BLaER1 treated with 17β-estradiol and CSF1 and Interleukin-3, amounts not matched to agents 10 nM and 100 nM (cell line): ENCODE results near the gene WDR41.
"Not testable (repeated sequence)": the region's sequence is repeated elsewhere in the genome, so short reads cannot be mapped to it uniquely, and the experiment has no call there.

Experiments used
- H3K27ac ChIP-seq, 11 experiments: shearing (Covaris generic); formaldehyde crosslinking; 2 replicates each; pipeline ENCODE4 v1.8.1; 2022
- H3K27me3 ChIP-seq, 11 experiments: shearing (Covaris generic); formaldehyde crosslinking; 2 replicates each; pipeline ENCODE4 v1.8.1; 2022
- H3K36me3 ChIP-seq, 11 experiments: shearing (Covaris generic); formaldehyde crosslinking; 2 replicates each; pipeline ENCODE4 v1.8.1; 2022
- H3K4me1 ChIP-seq, 10 experiments: shearing (Covaris generic); formaldehyde crosslinking; 2 replicates each; pipeline ENCODE4 v1.8.1; 2022
- H3K4me2 ChIP-seq, 11 experiments: shearing (Covaris generic); formaldehyde crosslinking; 2 replicates each; pipeline ENCODE4 v1.8.1; 2022
- H3K4me3 ChIP-seq, 10 experiments: shearing (Covaris generic); formaldehyde crosslinking; 2 replicates each; pipeline ENCODE4 v1.8.1; 2022
- H3K9ac ChIP-seq, 11 experiments: shearing (Covaris generic); formaldehyde crosslinking; 2 replicates each; pipeline ENCODE4 v1.8.1; 2022
- H3K9me3 ChIP-seq, 11 experiments: shearing (Covaris generic); formaldehyde crosslinking; replicated peaks in 1 of 11; 2 replicates each; pipeline ENCODE4 v1.8.1; 2022
- H4K20me1 ChIP-seq, 11 experiments: shearing (Covaris generic); formaldehyde crosslinking; 2 replicates each; pipeline ENCODE4 v1.8.1; 2022
- Cebpa-rat ChIP-seq, 11 experiments: shearing (Covaris generic); IDR thresholded peaks; 2 replicates each; pipeline ENCODE4 v1.8.1; 2022

The WDR41 gene

DNA sequence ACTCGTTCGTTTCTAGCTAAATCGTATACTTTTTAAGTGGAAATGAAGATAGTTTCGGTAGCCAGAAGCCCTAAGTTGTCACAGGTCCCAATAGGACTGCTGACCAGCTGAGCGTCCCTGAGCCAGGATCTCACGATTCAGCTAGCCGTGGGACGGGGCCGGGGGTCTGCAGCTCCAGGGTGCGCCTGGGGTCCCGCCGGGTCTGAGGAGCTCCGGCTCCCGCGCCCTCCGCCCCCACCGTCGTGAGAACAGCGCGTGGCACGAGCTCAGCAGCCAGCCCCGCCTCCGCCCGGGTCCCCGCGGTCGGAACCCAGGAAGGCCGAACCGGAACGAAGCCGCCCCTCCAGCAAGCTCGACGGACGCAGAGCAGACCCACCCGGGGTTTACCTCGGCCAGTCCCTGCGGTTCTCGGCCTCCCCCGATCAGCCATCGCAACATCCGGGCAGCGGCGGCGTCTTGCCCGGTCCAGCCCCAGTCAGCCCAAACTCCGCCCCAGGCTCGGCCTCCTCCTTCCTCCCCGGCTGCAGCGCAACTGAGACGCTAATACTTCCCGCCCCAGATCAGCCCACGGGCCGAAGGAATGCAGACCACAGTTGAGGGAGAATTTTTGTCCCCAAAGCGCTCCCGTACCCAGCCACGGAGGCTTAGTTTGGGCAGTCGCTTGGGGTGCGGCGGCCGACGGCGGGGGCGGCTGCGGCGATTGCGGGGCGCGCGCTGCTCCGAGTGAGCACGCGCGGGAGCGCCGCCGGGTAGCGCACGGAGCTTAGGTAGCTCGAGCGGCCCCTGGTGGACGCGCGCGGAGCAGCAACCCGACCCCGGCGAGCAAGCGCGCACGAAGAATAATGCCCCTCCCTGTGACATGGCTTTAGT, at the start of gene WDR41:
WDR41 (minus strand) TSS at position 534 of the 870 bp plus-strand sequence; CDS start at position 438, 96 bp downstream.
- Histone ChIP-seq H3K4me1 (peaks cover 4 to 17% (median 12%) of the 10 kb centered on the region in 10 experiments; a peak in 18 of 20 replicates), H3K27me3 (no peaks in the 10 kb centered on the region; a peak in 1 of 22 replicates), H3K36me3 (peaks cover 10 to 24% (median 15%) of the 10 kb centered on the region in 11 experiments), H3K4me2 (peak within 1 kb of the TSS; percentile 74 to 92 (median 81)), H3K4me3 (peak within 1 kb of the TSS; percentile 75 to 98 (median 85)), H4K20me1 (peaks cover 0 to 15% (median 0%) of the 10 kb centered on the region in 11 experiments; a peak in 2 of 22 replicates), H3K9me3 (no peaks in the 10 kb centered on the region), H3K27ac (peak within 1 kb of the TSS; percentile 83 to 96 (median 92)), H3K9ac (peak within 1 kb of the TSS; percentile 85 to 95 (median 91))
- no peak for TF ChIP-seq Cebpa-rat (IDR thresholded peaks at IDR 0.05)

- no peaks in the 10 kb centered on the region for H3K36me3 ChIP-seq
- no peaks in the 10 kb centered on the region for H3K4me1 ChIP-seq
- no peaks in the 10 kb centered on the region for H3K27me3 ChIP-seq
- no peak for TF ChIP-seq Cebpa-rat (IDR thresholded peaks at IDR 0.05)
- H3K9me3 ChIP-seq: peaks cover 0 to 11% (median 7%) of the 10 kb centered on the region in 11 experiments; a peak in 14 of 22 replicates
- no peak overlapping the region for H3K4me3 ChIP-seq
- no peaks in the 10 kb centered on the region for H4K20me1 ChIP-seq
- H3K9ac ChIP-seq: no peak overlapping the region
- H3K4me2 ChIP-seq: no peak overlapping the region
- no peak overlapping the region for H3K27ac ChIP-seq
Measured at GRCh38 chr5:77531297-77531696, 39.2 kb upstream of the WDR41 start.

DNA sequence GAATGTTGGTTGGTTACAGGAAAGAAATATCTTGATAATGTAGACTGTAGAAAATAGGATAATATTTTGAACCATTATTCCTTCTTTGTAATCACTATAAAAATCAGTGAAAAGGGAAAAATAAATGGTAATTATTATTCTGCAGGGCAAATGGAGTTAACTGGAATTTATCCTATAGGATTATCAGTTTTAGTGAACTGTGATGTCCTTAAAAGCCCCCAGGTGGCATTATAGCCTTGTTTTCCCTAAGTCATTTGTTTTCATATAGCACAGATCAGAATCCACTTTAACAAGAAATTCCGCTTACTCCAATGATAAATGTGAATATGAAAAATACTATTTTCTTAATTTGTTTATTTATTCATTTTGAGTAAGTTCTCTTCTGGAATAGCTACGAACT, 26.2 kb upstream of the WDR41 start:
- no peak for TF ChIP-seq Cebpa-rat (IDR thresholded peaks at IDR 0.05)

DNA sequence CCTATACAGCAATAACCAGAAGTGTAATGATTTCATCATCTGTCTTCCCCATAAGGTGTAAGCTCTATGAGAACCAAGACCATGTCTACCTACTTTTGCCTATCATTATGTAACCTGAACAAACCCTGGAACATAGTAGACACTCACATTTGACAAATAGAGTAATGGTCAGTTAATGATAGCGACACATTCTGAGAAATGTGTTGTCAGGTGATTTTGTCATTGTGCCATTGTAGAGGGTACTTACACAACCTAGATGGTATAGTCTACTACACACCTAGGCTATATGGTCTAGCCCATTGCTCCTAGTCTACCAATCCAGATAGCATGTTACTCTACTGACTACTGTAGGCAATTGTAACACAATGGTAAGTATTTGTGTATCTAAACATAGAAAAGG, 22.3 kb upstream of the WDR41 start:
- H3K4me1 ChIP-seq: no peaks in the 10 kb centered on the region
- H3K9me3 ChIP-seq: peaks cover 0 to 9% (median 5%) of the 10 kb centered on the region in 11 experiments; a peak in 6 of 22 replicates
- TF ChIP-seq Cebpa-rat (IDR thresholded peaks at IDR 0.05): no peak
- no peak overlapping the region for H3K4me2 ChIP-seq
- H3K9ac ChIP-seq: no peak overlapping the region
- no peaks in the 10 kb centered on the region for H3K36me3 ChIP-seq
- H3K27ac ChIP-seq: no peak overlapping the region
- H3K27me3 ChIP-seq: no peaks in the 10 kb centered on the region
- no peaks in the 10 kb centered on the region for H4K20me1 ChIP-seq
- H3K4me3 ChIP-seq: no peak overlapping the region

More for the DNA sequence above, 26.2 kb upstream of the WDR41 start:
- Histone ChIP-seq H3K36me3 (no peaks in the 10 kb centered on the region), H4K20me1 (no peaks in the 10 kb centered on the region), H3K4me3 (no peak overlapping the region), H3K27me3 (no peaks in the 10 kb centered on the region), H3K9me3 (no peaks in the 10 kb centered on the region), H3K9ac (no peak overlapping the region), H3K4me2 (no peak overlapping the region), H3K4me1 (no peaks in the 10 kb centered on the region), H3K27ac (no peak overlapping the region)

DNA sequence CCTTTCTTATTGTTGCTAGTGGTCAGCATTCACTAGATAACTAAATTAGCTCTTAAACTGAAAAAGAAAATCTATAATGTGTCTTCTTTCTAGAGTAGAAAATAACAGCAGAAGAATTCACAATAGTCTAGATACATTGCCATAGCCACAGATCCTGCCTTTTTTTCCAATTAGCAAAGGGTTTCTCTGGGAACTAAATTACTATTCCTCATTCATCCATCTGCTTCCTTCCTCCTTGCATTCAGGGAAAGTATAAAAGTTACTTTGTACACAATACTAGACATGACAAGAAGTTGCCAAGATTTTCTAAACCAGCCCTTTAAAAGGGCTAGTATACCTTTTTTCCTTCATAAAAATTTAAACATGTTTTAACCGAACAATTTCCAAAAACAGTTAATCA, 21.2 kb upstream of the WDR41 start:
- H3K27me3 ChIP-seq: no peaks in the 10 kb centered on the region
- H3K27ac ChIP-seq: no peak overlapping the region
- no peak overlapping the region for H3K4me3 ChIP-seq
- no peak for TF ChIP-seq Cebpa-rat (IDR thresholded peaks at IDR 0.05)
- no peaks in the 10 kb centered on the region for H3K36me3 ChIP-seq
- H3K9me3 ChIP-seq: peaks cover 0 to 9% (median 5%) of the 10 kb centered on the region in 11 experiments; a peak in 6 of 22 replicates
- no peaks in the 10 kb centered on the region for H3K4me1 ChIP-seq
- H4K20me1 ChIP-seq: no peaks in the 10 kb centered on the region
- no peak overlapping the region for H3K9ac ChIP-seq
- H3K4me2 ChIP-seq: no peak overlapping the region

DNA sequence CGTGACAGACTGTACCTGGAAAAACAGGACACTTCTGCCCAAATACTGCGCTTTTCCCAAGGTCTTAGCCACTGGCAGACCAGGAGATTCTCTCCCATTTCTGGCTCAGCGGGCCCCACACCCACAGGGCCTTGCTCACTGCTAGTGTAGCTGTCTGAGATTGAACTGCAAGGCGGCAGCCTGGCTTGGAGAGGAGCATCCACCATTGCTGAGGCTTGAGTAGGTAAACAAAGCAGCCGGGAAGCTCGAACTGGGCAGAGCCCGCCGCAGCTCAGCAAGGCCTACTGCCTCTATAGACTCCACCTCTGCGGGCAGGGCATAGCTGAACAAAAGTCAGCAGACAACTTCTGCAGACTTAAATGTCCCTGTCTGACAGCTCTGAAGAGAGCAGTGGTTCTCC, 9.0 kb upstream of the WDR41 start:
- not testable (repeated sequence) for H3K9ac ChIP-seq, H3K4me3 ChIP-seq, H3K27me3 ChIP-seq, H3K4me2 ChIP-seq, H4K20me1 ChIP-seq, H3K27ac ChIP-seq, H3K36me3 ChIP-seq
- H3K9me3 ChIP-seq: peaks cover 23 to 32% (median 28%) of the 10 kb centered on the region in 11 experiments
- peaks cover 0 to 13% (median 0%) of the 10 kb centered on the region in 10 experiments; a peak in 5 of 20 replicates for H3K4me1 ChIP-seq

DNA sequence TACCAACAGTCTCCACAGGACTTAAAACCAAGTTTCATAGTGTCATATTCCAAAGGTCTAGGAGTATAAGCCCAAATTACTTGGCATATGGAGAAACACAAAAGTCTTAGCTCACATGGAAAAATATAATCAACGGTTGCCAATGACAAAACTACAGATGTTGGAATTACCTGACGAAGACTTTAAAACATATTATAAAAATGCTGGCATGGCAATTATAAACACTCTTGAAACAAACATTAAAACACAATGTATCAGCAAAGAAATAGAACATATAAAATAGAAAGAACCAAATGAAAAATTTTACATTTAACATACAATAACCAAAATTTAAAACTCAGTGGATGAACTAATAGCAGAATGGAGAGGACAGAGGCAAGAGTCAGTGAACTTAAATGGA, 7.9 kb upstream of the WDR41 start:
- no peak overlapping the region for H3K9ac ChIP-seq
- no peak overlapping the region for H3K4me2 ChIP-seq
- no peaks in the 10 kb centered on the region for H3K27me3 ChIP-seq
- H3K4me3 ChIP-seq: no peak overlapping the region
- H3K4me1 ChIP-seq: peaks cover 0 to 13% (median 0%) of the 10 kb centered on the region in 10 experiments; a peak in 5 of 20 replicates
- H3K9me3 ChIP-seq: peaks cover 23 to 32% (median 28%) of the 10 kb centered on the region in 11 experiments
- H4K20me1 ChIP-seq: no peaks in the 10 kb centered on the region
- no peaks in the 10 kb centered on the region for H3K36me3 ChIP-seq
- no peak overlapping the region for H3K27ac ChIP-seq
- no peak for TF ChIP-seq Cebpa-rat (IDR thresholded peaks at IDR 0.05)

GRCh38 chr5:77499441-77499840, 7.3 kb upstream of the WDR41 start:
- Histone ChIP-seq H3K9ac (no peak overlapping the region), H3K4me3 (no peak overlapping the region), H3K9me3 (peaks cover 23 to 32% (median 28%) of the 10 kb centered on the region in 11 experiments), H3K27ac (no peak overlapping the region), H3K4me2 (peak overlapping the region in 2 of 11 experiments; percentile 33 to 47; a peak in 4 of 22 replicates), H3K27me3 (no peaks in the 10 kb centered on the region), H4K20me1 (no peaks in the 10 kb centered on the region), H3K4me1 (peaks cover 0 to 13% (median 0%) of the 10 kb centered on the region in 10 experiments; a peak in 5 of 20 replicates), H3K36me3 (no peaks in the 10 kb centered on the region)
- TF ChIP-seq Cebpa-rat (IDR thresholded peaks at IDR 0.05): no peak

- TF ChIP-seq Cebpa-rat (IDR thresholded peaks at IDR 0.05): no peak
- Histone ChIP-seq H3K27ac (no peak overlapping the region), H3K36me3 (no peaks in the 10 kb centered on the region)
Measured at GRCh38 chr5:77498952-77499351, 6.8 kb upstream of the WDR41 start.

More at GRCh38 chr5:77498952-77499351, 6.8 kb upstream of the WDR41 start:
- Histone ChIP-seq H3K4me2 (peak overlapping the region in 2 of 11 experiments; percentile 33 to 47; a peak in 4 of 22 replicates), H3K27me3 (no peaks in the 10 kb centered on the region), H3K4me3 (no peak overlapping the region), H3K4me1 (peaks cover 0 to 13% (median 0%) of the 10 kb centered on the region in 10 experiments; a peak in 5 of 20 replicates), H4K20me1 (no peaks in the 10 kb centered on the region), H3K9me3 (peaks cover 23 to 32% (median 28%) of the 10 kb centered on the region in 11 experiments), H3K9ac (no peak overlapping the region)
